Psoas muscle (tissue), 8 donors: ENCODE results near the gene GOLGA1. TPM values are rescaled to one million over a fixed set of nuclear protein-coding genes. Genes with fewer than 3 reads are reported as not detected.

Experiments
- ATAC-seq, 4 donors: fragments of 200-7000 bp; cut with Tn5 transposase; one replicate each; pipeline ENCODE4 v1.9.1; 2020; ENCODE audit warnings: moderate library complexity in 3 of 4, mild to moderate bottlenecking in 2 of 4
- DNase-seq, 2 donors: peaks; one replicate each; pipeline ENCODE4 v3.0.0-alpha.2; 2020
- H3K27ac ChIP-seq: fragments of 200-600 bp; one replicate; pipeline ENCODE4 v1.8.0; 2022
- H3K27me3 ChIP-seq, 3 donors: fragments of 200-600 bp in 1 of 3; one replicate each; pipeline versions ENCODE4 v1.6.1 to v1.8.0; 2013 to 2022; ENCODE audit warnings: low read length in 2 of 3, mild to moderate bottlenecking in 2 of 3, moderate library complexity in 1 of 3; ENCODE audit not compliant: insufficient read depth in 3 of 3
- H3K36me3 ChIP-seq, 2 donors: fragments of 200-600 bp in 1 of 2; one replicate each; pipeline versions ENCODE4 v1.6.1 to v1.8.0; 2013 to 2022; ENCODE audit warnings: low read depth in 1 of 2, mild to moderate bottlenecking in 1 of 2, moderate library complexity in 1 of 2; ENCODE audit not compliant: insufficient read depth in 1 of 2
- H3K4me1 ChIP-seq: fragments of 200-600 bp; one replicate; pipeline ENCODE4 v1.8.0; 2022
- H3K4me3 ChIP-seq: fragments of 200-600 bp; one replicate; pipeline ENCODE4 v1.8.0; 2022; ENCODE audit warnings: mild to moderate bottlenecking
- H3K9me3 ChIP-seq: fragments of 200-600 bp; one replicate; pipeline ENCODE4 v1.8.0; 2022
- CTCF ChIP-seq: fragments of 200-600 bp; IDR thresholded peaks from one replicate; pipeline ENCODE4 v1.8.0; 2022; ENCODE audit warnings: antibody characterized with exemption
- WGBS, 3 donors: extraction: QIAGEN DNeasy Blood & Tissue Kit; methylation state at CpG; one replicate each; pipeline versions ENCODE4 v1.1.6 to v1.1.7; 2013; 5-methylcytosine and 5-hydroxymethylcytosine counted together
- intact Hi-C, 2 donors: fragments of 100-400 bp; cut with DNase I; formaldehyde crosslinking; loops; one replicate each; pipeline versions ENCODE4 v1.11.0 to v1.14.2; 2022
- polyA plus RNA-seq, 3 donors: library from polyadenylated mRNA; stranded (reverse); fragments of 200-250 nt; gene quantifications; one replicate each; pipeline ENCODE4 v1.2.3, GENCODE V29; 2013
- total RNA-seq, 4 donors: library from RNA; stranded (reverse); fragmentation: NEBNext Ultra II Directional in 2 of 4; extraction: Animal tissue kit (Norgen Biotek cat#: 25700) in 2 of 4; gene quantifications; one replicate each; pipeline versions ENCODE4 v1.2.1 to v1.2.4, GENCODE V29; 2021 to 2023
- donor health status: healthy with polysubstance abuse.
- donor health status: DM: no; HTN: no; CAD: no; lungs with moderate emphysema.
- donor health status: Bipolar disorder and iron deficiency.
- donor health status: healthy.
- donor health status: DM: yes; HTN: yes; CAD: no.
- donor health status: DM: no; HTN: no; CAD: no.
- donor health status: DM: no; HTN: no; CAD: no.
- donor health status: DM: yes; HTN: yes; CAD: no.

GOLGA1 gene
- total and polyA plus RNA-seq, 7 donors = 8.0 to 23.0 (median 15.2) TPM

GRCh38 chr9:124897570-124898460 lies 43.1 kb downstream of the GOLGA1 start:
- intact Hi-C loops = no loop called here
- Histone ChIP-seq H3K27ac (no peak overlapping the region), H3K27me3 (no peaks in the 10 kb centered on the region), H3K9me3 (no peaks in the 10 kb centered on the region), H3K4me3 (no peak overlapping the region), H3K36me3 (peaks cover 8 to 74% of the 10 kb centered on the region in 2 donors), H3K4me1 (no peaks in the 10 kb centered on the region)
- DNase-seq (no peak), ATAC-seq (no peak)
- no peak for TF ChIP-seq CTCF
- 86 to 87% (median 87%) methylated on average over 6 of the region's 6 CpGs for WGBS, 3 donors

- H3K27me3 ChIP-seq = no peaks in the 10 kb centered on the region
- TF ChIP-seq CTCF = no peak
- DNase-seq = no peak
- no peaks in the 10 kb centered on the region for H3K9me3 ChIP-seq
- no peak overlapping the region for H3K27ac ChIP-seq
- intact Hi-C loops = no loop called here
- peaks cover 8 to 89% of the 10 kb centered on the region in 2 donors for H3K36me3 ChIP-seq
- peak in 3 of 4 donors; percentile 50 to 74 (median 58) for ATAC-seq
- no peaks in the 10 kb centered on the region for H3K4me1 ChIP-seq
- H3K4me3 ChIP-seq = no peak overlapping the region
Measured at GRCh38 chr9:124894741-124895170, 46.1 kb downstream of the GOLGA1 start.

GRCh38 chr9:124894035-124894740 lies 46.7 kb downstream of the GOLGA1 start:
- Histone ChIP-seq H3K9me3 (no peaks in the 10 kb centered on the region), H3K27me3 (no peaks in the 10 kb centered on the region), H3K27ac (no peak overlapping the region), H3K36me3 (peaks cover 8 to 89% of the 10 kb centered on the region in 2 donors), H3K4me1 (no peaks in the 10 kb centered on the region), H3K4me3 (no peak overlapping the region)
- ATAC-seq (peak in 2 of 4 donors; percentile 8 to 21), DNase-seq (no peak)
- WGBS, 3 donors = 86 to 88% (median 88%) methylated on average over 9 of the region's 9 CpGs
- intact Hi-C loops = no loop called here
- no peak for TF ChIP-seq CTCF

- no peaks in the 10 kb centered on the region for H3K27me3 ChIP-seq
- intact Hi-C loops = no loop called here
- WGBS, 3 donors = 82 to 95% (median 86%) methylated on average over 7 of the region's 7 CpGs
Measured at GRCh38 chr9:124890179-124890578, 50.7 kb downstream of the GOLGA1 start.

More at GRCh38 chr9:124890179-124890578, 50.7 kb downstream of the GOLGA1 start:
- H3K9me3 ChIP-seq = no peaks in the 10 kb centered on the region
- ATAC-seq (no peak), DNase-seq (no peak)
- TF ChIP-seq CTCF = no peak
- H3K36me3 ChIP-seq = peaks cover 5 to 94% of the 10 kb centered on the region in 2 donors
- no peak overlapping the region for H3K27ac ChIP-seq
- no peaks in the 10 kb centered on the region for H3K4me1 ChIP-seq
- H3K4me3 ChIP-seq = no peak overlapping the region
